Astrocyte (in vitro differentiated cells and primary cell): ENCODE results near the gene FAM131B. TPM values are rescaled to one million over a fixed set of nuclear protein-coding genes. Genes with fewer than 3 reads are reported as not detected.
A peak's percentile ranks its signal among the peaks of the same experiment; 100 is the strongest.

Experiments used
- DNase-seq: peaks from one replicate; pipeline ENCODE4 v3.0.0-alpha.2; 2010; ENCODE audit warnings: low read depth
- FAIRE-seq: peaks from 2 replicates; lab custom pipeline; 2011; peaks lifted over from hg19 to GRCh38; lab: Jason Lieb, UNC
- H2AFZ ChIP-seq: 2 replicates; pipeline ENCODE4 v1.6.0; 2012; ENCODE audit warnings: low read depth, low read length, inconsistent platforms
- H3K27ac ChIP-seq: 2 replicates; pipeline ENCODE4 v1.5.1; 2011; ENCODE audit warnings: low read depth, low read length, inconsistent platforms
- H3K27me3 ChIP-seq: 2 replicates; pipeline ENCODE4 v1.6.0; 2011; ENCODE audit warnings: low read length, inconsistent platforms; ENCODE audit not compliant: insufficient read depth
- H3K36me3 ChIP-seq: 2 replicates; pipeline ENCODE4 v1.5.1; 2011; ENCODE audit warnings: low read length, inconsistent platforms; ENCODE audit not compliant: insufficient read depth
- H3K4me1 ChIP-seq: 2 replicates; pipeline ENCODE4 v1.5.1; 2011; ENCODE audit warnings: low read length, inconsistent platforms; ENCODE audit not compliant: insufficient read depth
- H3K4me2 ChIP-seq: 2 replicates; pipeline ENCODE4 v1.6.0; 2012; ENCODE audit warnings: low read length, inconsistent platforms
- H3K4me3 ChIP-seq: 2 replicates; pipeline ENCODE4 v1.5.1; 2011; ENCODE audit warnings: low read depth, mild to moderate bottlenecking, low read length, inconsistent platforms; ENCODE audit not compliant: insufficient read depth
- H3K79me2 ChIP-seq: 2 replicates; pipeline ENCODE4 v1.6.0; 2012; ENCODE audit warnings: mild to moderate bottlenecking, low read length, inconsistent platforms; ENCODE audit not compliant: insufficient read depth
- H3K9ac ChIP-seq: 2 replicates; pipeline ENCODE4 v1.6.0; 2012; ENCODE audit warnings: mild to moderate bottlenecking, low read length, inconsistent platforms
- H3K9me3 ChIP-seq: 2 replicates; pipeline ENCODE4 v1.5.1; 2012; ENCODE audit warnings: low read depth, mild to moderate bottlenecking, low read length, inconsistent platforms; ENCODE audit not compliant: insufficient read depth
- H4K20me1 ChIP-seq: 2 replicates; pipeline ENCODE4 v1.6.0; 2012; ENCODE audit warnings: low read length, inconsistent platforms; ENCODE audit not compliant: insufficient read depth
- H3K27ac Mint-ChIP-seq: one replicate; pipeline ENCODE4 v1.8.0; 2021; ENCODE audit warnings: mild to moderate bottlenecking, mixed read lengths; ENCODE audit not compliant: unreplicated experiment
- H3K27me3 Mint-ChIP-seq: one replicate; pipeline ENCODE4 v1.8.0; 2021; ENCODE audit warnings: low read depth, mixed read lengths; ENCODE audit not compliant: unreplicated experiment
- H3K36me3 Mint-ChIP-seq: one replicate; pipeline ENCODE4 v1.8.0; 2021; ENCODE audit warnings: low read depth, mixed read lengths; ENCODE audit not compliant: unreplicated experiment
- H3K4me1 Mint-ChIP-seq: one replicate; pipeline ENCODE4 v1.8.0; 2021; ENCODE audit warnings: low read depth, mixed read lengths; ENCODE audit not compliant: unreplicated experiment
- H3K4me3 Mint-ChIP-seq: one replicate; pipeline ENCODE4 v1.8.0; 2021; ENCODE audit warnings: mild to moderate bottlenecking, moderate library complexity, mixed read lengths; ENCODE audit not compliant: unreplicated experiment
- H3K9me3 Mint-ChIP-seq: one replicate; pipeline ENCODE4 v1.8.0; 2021; ENCODE audit warnings: mild to moderate bottlenecking, mixed read lengths; ENCODE audit not compliant: unreplicated experiment
- CTCF ChIP-seq: IDR thresholded peaks from 2 replicates; pipeline ENCODE4 v1.5.1; 2011; ENCODE audit warnings: low read depth, mild to moderate bottlenecking, inconsistent platforms, low read length, moderate library complexity; ENCODE audit not compliant: insufficient read depth
- EZH2 ChIP-seq: IDR thresholded peaks from 2 replicates; pipeline ENCODE4 v1.6.1; 2012; ENCODE audit warnings: mild to moderate bottlenecking, low read length, inconsistent platforms; ENCODE audit not compliant: insufficient read depth
- total RNA-seq: library from RNA; stranded (reverse); gene quantifications from 2 replicates; pipeline ENCODE4 v1.2.1, GENCODE V29; 2021

FAM131B gene
- total RNA-seq, 1 donor from 2014 or later: 7.6 TPM

GRCh38 chr7:143372070-143372469 is 9.6 kb upstream of the FAM131B start:
- no peak overlapping the region for H2AFZ ChIP-seq
- no peak for FAIRE-seq
- H3K4me2 ChIP-seq: no peak overlapping the region

GRCh38 chr7:143369678-143370651 is 7.5 kb upstream of the FAM131B start:
- Histone ChIP-seq H3K79me2 (no peaks in the 10 kb centered on the region), H4K20me1 (no peaks in the 10 kb centered on the region), H3K27ac (no peak overlapping the region), H3K36me3 (no peaks in the 10 kb centered on the region), H3K27me3 (no peaks in the 10 kb centered on the region), H3K4me1 (peaks cover 6% of the 10 kb centered on the region), H3K9me3 (no peaks in the 10 kb centered on the region), H3K4me2 (peak overlapping the region; percentile 34), H2AFZ (no peak overlapping the region), H3K4me3 (no peak overlapping the region), H3K9ac (no peak overlapping the region)
- DNase-seq: no peak
- FAIRE-seq: no peak
- peaks cover 8% of the 10 kb centered on the region for H3K27me3 Mint-ChIP-seq
- H3K4me3 Mint-ChIP-seq: no peak overlapping the region
- H3K36me3 Mint-ChIP-seq: no peaks in the 10 kb centered on the region
- TF ChIP-seq EZH2: no peak
- TF ChIP-seq CTCF: no peak
- H3K27ac Mint-ChIP-seq: peak overlapping the region; percentile 27
- peaks cover 15% of the 10 kb centered on the region for H3K4me1 Mint-ChIP-seq
- peaks cover 2% of the 10 kb centered on the region for H3K9me3 Mint-ChIP-seq

More at GRCh38 chr7:143372070-143372469, 9.6 kb upstream of the FAM131B start:
- Histone ChIP-seq H3K27ac (no peak overlapping the region), H3K36me3 (no peaks in the 10 kb centered on the region), H3K9ac (no peak overlapping the region), H3K9me3 (no peaks in the 10 kb centered on the region), H3K79me2 (peaks cover 3% of the 10 kb centered on the region), H4K20me1 (no peaks in the 10 kb centered on the region), H3K4me1 (peaks cover 15% of the 10 kb centered on the region), H3K27me3 (no peaks in the 10 kb centered on the region), H3K4me3 (no peak overlapping the region)
- Mint-ChIP-seq H3K9me3 (peaks cover 3% of the 10 kb centered on the region), H3K27me3 (no peaks in the 10 kb centered on the region), H3K27ac (no peak overlapping the region), H3K4me1 (peaks cover 24% of the 10 kb centered on the region), H3K4me3 (peak overlapping the region; percentile 54), H3K36me3 (no peaks in the 10 kb centered on the region)
- no peak for DNase-seq
- TF ChIP-seq CTCF (no peak), EZH2 (no peak)

GRCh38 chr7:143368387-143368786 is 5.9 kb upstream of the FAM131B start:
- no peak overlapping the region for H3K27ac Mint-ChIP-seq

More at GRCh38 chr7:143368387-143368786, 5.9 kb upstream of the FAM131B start:
- Histone ChIP-seq H3K4me3 (no peak overlapping the region), H3K79me2 (no peaks in the 10 kb centered on the region), H3K4me1 (peaks cover 6% of the 10 kb centered on the region), H3K9ac (no peak overlapping the region), H3K9me3 (no peaks in the 10 kb centered on the region), H3K27me3 (peaks cover 5% of the 10 kb centered on the region), H3K27ac (no peak overlapping the region), H4K20me1 (no peaks in the 10 kb centered on the region), H3K4me2 (no peak overlapping the region), H3K36me3 (no peaks in the 10 kb centered on the region), H2AFZ (no peak overlapping the region)
- FAIRE-seq (no peak), DNase-seq (no peak)
- H3K4me3 Mint-ChIP-seq: no peak overlapping the region
- peaks cover 22% of the 10 kb centered on the region for H3K27me3 Mint-ChIP-seq
- no peaks in the 10 kb centered on the region for H3K36me3 Mint-ChIP-seq
- peaks cover 2% of the 10 kb centered on the region for H3K9me3 Mint-ChIP-seq
- TF ChIP-seq CTCF (no peak), EZH2 (no peak)
- peaks cover 14% of the 10 kb centered on the region for H3K4me1 Mint-ChIP-seq
